K562 (cell line): ENCODE data around the gene MLH1. TPM values are rescaled to one million over a fixed set of nuclear protein-coding genes. Genes with fewer than 3 reads are reported as not detected.

Experiments
- ATAC-seq: fragments of 200-7000 bp; cut with Tn5 transposase; 3 replicates; pipeline ENCODE4 v1.9.1; 2020; ENCODE audit warnings: moderate library complexity
- BruUV-seq: library from RNA; stranded (reverse); fragments of 400-500 nt; replicated peaks from 2 replicates; lab custom pipeline; 2021; lab: Mats Ljungman, UMichigan
- CTCF ChIA-PET: fragments of 300-600 bp; formaldehyde crosslinking; extraction: SDS; loops from one replicate; lab custom pipeline; 2021; ENCODE audit warnings: low intra/inter-chr PET ratio; lab: Yijun Ruan, JAX
- POLR2A ChIA-PET: fragments of 300-600, 350-650 bp; sonication (Branson Sonifier 250); formaldehyde crosslinking; extraction: SDS; loops from one replicate; lab custom pipeline; 2021; ENCODE audit warnings: antibody characterized with exemption, inconsistent platforms; lab: Yijun Ruan, JAX
- DNase-seq, 4 experiments: peaks; one replicate each; pipeline versions ENCODE4 v3.0.0 to v3.0.0-alpha.2; 2011 to 2018; ENCODE audit warnings: low spot score in 3 of 4, mixed read lengths in 3 of 4; ENCODE audit errors: extremely low read depth in 1 of 4
- FAIRE-seq: peaks from 2 replicates; lab custom pipeline; 2011; peaks lifted over from hg19 to GRCh38; lab: Jason Lieb, UNC
- H2AFZ ChIP-seq: 2 replicates; pipeline ENCODE4 v1.6.0; 2011; ENCODE audit warnings: low read depth, low read length, control low read depth, inconsistent platforms
- H3K27ac ChIP-seq: fragments of 200-600 bp; 3 replicates; pipeline ENCODE4 v1.8.0; 2011; ENCODE audit warnings: low read depth, mild to moderate bottlenecking, control low read depth, inconsistent platforms, low read length, moderate library complexity, mixed read lengths; ENCODE audit errors: extremely low read depth
- H3K27me3 ChIP-seq, 2 experiments: fragments of 300-600 bp in 1 of 2; 2 replicates in 1 of 2; 3 replicates in 1 of 2; pipeline versions ENCODE4 v1.6.0 to v1.8.0; 2011; ENCODE audit warnings: inconsistent platforms in 2 of 2, low read length in 2 of 2, mild to moderate bottlenecking in 1 of 2, mixed read lengths in 1 of 2, moderate library complexity in 1 of 2; ENCODE audit not compliant: control insufficient read depth in 2 of 2, insufficient read depth in 2 of 2
- H3K36me3 ChIP-seq: fragments of 300-600 bp; 3 replicates; pipeline ENCODE4 v1.8.0; 2011; ENCODE audit warnings: mild to moderate bottlenecking, low read length, inconsistent platforms; ENCODE audit not compliant: control insufficient read depth, insufficient read depth
- H3K4me1 ChIP-seq, 2 experiments: fragments of 200-600 bp in 1 of 2; replicated peaks in 1 of 2; 2 replicates in 1 of 2; 3 replicates in 1 of 2; pipeline versions ENCODE4 v1.5.1 to v1.8.0; 2011; ENCODE audit warnings: inconsistent platforms in 2 of 2, low read length in 2 of 2, mild to moderate bottlenecking in 1 of 2, mixed read lengths in 1 of 2, moderate library complexity in 1 of 2; ENCODE audit not compliant: control insufficient read depth in 2 of 2, insufficient read depth in 2 of 2
- H3K4me2 ChIP-seq: 2 replicates; pipeline ENCODE4 v1.6.1; 2011; ENCODE audit warnings: low read length, control low read depth, inconsistent platforms, mixed read lengths; ENCODE audit not compliant: insufficient read depth
- H3K4me3 ChIP-seq: fragments of 200-600 bp; sonication (generic), shearing (Covaris generic); 2 replicates; pipeline ENCODE4 v1.5.1; 2016; ENCODE audit warnings: control low read depth, inconsistent platforms
- H3K79me2 ChIP-seq: fragments of 200-600 bp; 3 replicates; pipeline ENCODE4 v1.8.0; 2011; ENCODE audit warnings: low read length, inconsistent platforms; ENCODE audit not compliant: control insufficient read depth, insufficient read depth
- H3K9ac ChIP-seq, 2 experiments: 2 replicates each; pipeline versions ENCODE4 v1.6.0 to v1.6.1; 2011; ENCODE audit warnings: low read depth in 2 of 2, low read length in 2 of 2, control low read depth in 1 of 2, inconsistent platforms in 1 of 2, mild to moderate bottlenecking in 1 of 2, mixed read lengths in 1 of 2; ENCODE audit not compliant: insufficient read depth in 1 of 2
- H3K9me1 ChIP-seq: one replicate; pipeline ENCODE4 v1.6.0; 2011; ENCODE audit warnings: inconsistent platforms, mild to moderate bottlenecking, low read length, moderate library complexity; ENCODE audit not compliant: control insufficient read depth, insufficient read depth
- H3K9me3 ChIP-seq: replicated peaks from 2 replicates; pipeline ENCODE4 v1.5.1; 2011; ENCODE audit warnings: low read depth, low read length, inconsistent platforms; ENCODE audit not compliant: control insufficient read depth, insufficient read depth
- H4K20me1 ChIP-seq: replicated peaks from 2 replicates; pipeline ENCODE4 v1.6.1; 2011; ENCODE audit warnings: low read length, inconsistent platforms, mixed read lengths; ENCODE audit not compliant: control insufficient read depth, insufficient read depth
- CAMTA2 ChIP-seq: fragments of 250-450 bp; sonication (Bioruptor Pico); conservative IDR thresholded peaks from 2 replicates; pipeline ENCODE4 v1.5.1; 2022
- CBX2 ChIP-seq: fragments of 200-600 bp; sonication (generic); IDR thresholded peaks from one replicate; pipeline ENCODE4 v1.6.1; 2012; ENCODE audit warnings: mild to moderate bottlenecking, low read length, inconsistent platforms; ENCODE audit not compliant: insufficient read depth, poor library complexity, severe bottlenecking
- GTF2E2 ChIP-seq: fragments of 200-800 bp; sonication (Bioruptor generic); IDR thresholded peaks from 2 replicates; pipeline ENCODE4 v1.6.1; 2016; ENCODE audit warnings: missing genetic modification characterization, missing compliant biosample characterization
- HMG20A ChIP-seq: fragments of 450-650 bp; formaldehyde crosslinking; conservative IDR thresholded peaks from 2 replicates; pipeline ENCODE4 v1.4.0; 2020; ENCODE audit warnings: mild to moderate bottlenecking, mixed read lengths
- MBD1 ChIP-seq: fragments of 250-450 bp; sonication (Bioruptor Pico); IDR thresholded peaks from 2 replicates; pipeline ENCODE4 v1.8.0; 2022; ENCODE audit warnings: inconsistent platforms
- SIN3A ChIP-seq, 2 experiments: fragments of 150-350 bp in 1 of 2; IDR thresholded peaks; 2 replicates each; pipeline ENCODE4 v1.6.1; 2011 to 2016; ENCODE audit warnings: borderline replicate concordance in 2 of 2, low read depth in 2 of 2, low read length in 2 of 2, mild to moderate bottlenecking in 2 of 2, moderate library complexity in 2 of 2; ENCODE audit not compliant: control insufficient read depth in 1 of 2
- SMARCC2 ChIP-seq: fragments of 450-650 bp; IDR thresholded peaks from 2 replicates; pipeline ENCODE4 v1.6.1; 2017; ENCODE audit warnings: antibody characterized with exemption, moderate library complexity, mild to moderate bottlenecking, low read depth
- ZKSCAN3 ChIP-seq: fragments of 250-450 bp; sonication (Bioruptor Pico); IDR thresholded peaks from 2 replicates; pipeline ENCODE4 v1.4.0; 2020
- ZNF583 ChIP-seq: fragments of 250-450 bp; sonication (Bioruptor Pico); IDR thresholded peaks from 2 replicates; pipeline ENCODE4 v1.4.0; 2020
- WGBS: fragments of 100-300 bp; shearing (Covaris generic); methylation state at CpG from one replicate; pipeline ENCODE4 v1.1.6; 2016; ENCODE audit warnings: low coverage, mixed read lengths; ENCODE audit not compliant: insufficient coverage; ENCODE audit errors: missing lambda C conversion rate; 5-methylcytosine and 5-hydroxymethylcytosine counted together
- in situ Hi-C: fragments of 300-500 bp; cut with MboI; formaldehyde crosslinking; loops from 4 replicates; pipeline ENCODE4 v1.15.0; 2018; ENCODE audit warnings: inconsistent platforms, mixed read lengths
- intact Hi-C: fragments of 100-400 bp; cut with micrococcal nuclease; formaldehyde crosslinking; loops from 2 replicates; pipeline ENCODE4 v1.14.2; 2022
- polyA plus RNA-seq, 8 experiments: library from polyadenylated mRNA; depleted of rRNA in 4 of 8; stranded (reverse) in 5 of 8; unstranded in 3 of 8; fragments of >200 nt; fragmentation: Nextera tagmentation in 2 of 8; fragmentation: Illumina TruSeq in 1 of 8; extraction: Ambion mirVana in 2 of 8; extraction: Trizol in 1 of 8; gene quantifications; 2 replicates each; pipeline versions ENCODE4 v1.2.1 to v1.2.3, GENCODE V29; 2011 to 2014; ENCODE audit warnings: inconsistent platforms in 1 of 8, missing spikeins in 1 of 8
- total RNA-seq, 7 experiments: library from RNA; depleted of rRNA in 6 of 7; stranded (reverse); fragments of >200 nt in 6 of 7; fragmentation: Illumina TruSeq in 2 of 7; extraction: Trizol in 2 of 7; gene quantifications; 2 replicates each; pipeline versions ENCODE4 v1.2.1 to v1.2.3, GENCODE V29; 2011 to 2021; ENCODE audit warnings: low replicate concordance in 1 of 7
- TF ChIP-seq, protein P1 (sequence below): fragments of 450-650 bp; IDR thresholded peaks from 2 replicates; pipeline ENCODE4 v1.6.1; 2016; ENCODE audit warnings: antibody characterized with exemption

Gene MLH1
- total and polyA plus RNA-seq, 9 of the 15 experiments (the other 6 are each of a cell fraction or from before 2014, with no cell fraction given): 76.4 to 155 (median 117) TPM

- TF ChIP-seq CAMTA2 (CRISPR knock-in tag) (no peak), SIN3A (IDR thresholded peaks at IDR 0.05; ENCODE audit: borderline replicate concordance in 2 of 2, control insufficient read depth in 1 of 2, low read depth in 2 of 2, low read length in 2 of 2) (no peak), ZNF583 (CRISPR knock-in tag) (no peak), ZKSCAN3 (no peak), SMARCC2 (no peak), MBD1 (CRISPR knock-in tag) (no peak), CBX2 (no peak), GTF2E2 (tag) (no peak), HMG20A (CRISPR knock-in tag) (no peak)
These were observed 37.3 kb downstream of the MLH1 start (continued) for GRCh38 chr3:37030588-37030987.

DNA sequence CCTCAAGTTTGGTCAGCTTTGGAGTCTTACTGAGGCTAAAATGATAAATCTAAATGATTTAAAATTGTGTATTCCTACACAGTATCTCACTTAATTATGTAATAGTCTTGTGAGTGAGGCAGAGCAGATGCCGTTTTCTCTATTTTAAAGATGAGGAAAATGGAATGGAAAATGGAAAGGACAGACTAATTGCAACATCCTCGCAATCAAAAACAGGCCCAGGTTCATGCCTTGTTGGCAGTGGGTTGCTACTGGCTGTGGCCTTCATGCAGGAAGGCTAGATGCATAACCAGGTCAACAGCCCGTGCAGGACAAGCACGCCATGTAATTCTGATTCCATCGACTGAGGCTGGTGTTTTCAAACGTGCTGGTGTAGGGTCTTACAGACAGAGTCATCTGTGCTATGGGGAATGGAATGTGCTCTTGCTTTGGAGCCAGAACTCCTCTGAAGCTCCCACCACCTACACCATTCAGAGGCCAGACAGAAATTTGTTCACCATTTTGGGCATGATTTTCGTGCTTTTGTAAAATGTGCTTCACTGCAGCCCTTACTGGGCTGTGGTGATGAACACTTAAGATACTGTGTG is 37.9 kb downstream of the MLH1 start:
- peaks cover 2 to 4% of the 10 kb centered on the region in 2 experiments; a peak in 3 of 5 replicates for H3K4me1 ChIP-seq
- no peaks in the 10 kb centered on the region for H3K27me3 ChIP-seq
- no peak for ATAC-seq
- peaks cover under 1% of the 10 kb centered on the region for H3K9me3 ChIP-seq
- BruUV-seq: no TSS peak
- TF ChIP-seq, protein P1, sequence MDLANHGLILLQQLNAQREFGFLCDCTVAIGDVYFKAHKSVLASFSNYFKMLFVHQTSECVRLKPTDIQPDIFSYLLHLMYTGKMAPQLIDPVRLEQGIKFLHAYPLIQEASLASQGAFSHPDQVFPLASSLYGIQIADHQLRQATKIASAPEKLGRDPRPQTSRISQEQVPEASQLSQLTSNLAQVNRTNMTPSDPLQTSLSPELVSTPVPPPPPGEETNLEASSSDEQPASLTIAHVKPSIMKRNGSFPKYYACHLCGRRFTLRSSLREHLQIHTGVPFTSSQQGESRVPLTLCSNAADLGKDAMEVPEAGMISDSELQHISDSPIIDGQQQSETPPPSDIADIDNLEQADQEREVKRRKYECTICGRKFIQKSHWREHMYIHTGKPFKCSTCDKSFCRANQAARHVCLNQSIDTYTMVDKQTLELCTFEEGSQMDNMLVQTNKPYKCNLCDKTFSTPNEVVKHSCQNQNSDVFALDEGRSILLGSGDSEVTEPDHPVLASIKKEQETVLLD: no peak
- no peak overlapping the region for H3K27ac ChIP-seq
- WGBS: 86% methylated on average over 7 of the region's 7 CpGs
- no peak overlapping the region for H2AFZ ChIP-seq
- no peaks in the 10 kb centered on the region for H3K9me1 ChIP-seq
- peaks cover 95% of the 10 kb centered on the region for H3K36me3 ChIP-seq
- ChIA-PET POLR2A (interaction anchor here (0.6 kb wide), 1 partner anchor 10 kb away, joined by 3 read pairs; no protein-coding TSS in a partner anchor), CTCF (no interaction called here)
- H3K4me3 ChIP-seq: no peak overlapping the region
- no peaks in the 10 kb centered on the region for H4K20me1 ChIP-seq
- intact Hi-C loops (no loop called here), in situ Hi-C loops (no loop called here)
- FAIRE-seq: no peak
- H3K9ac ChIP-seq: no peak overlapping the region
- DNase-seq: no peak
- H3K4me2 ChIP-seq: no peak overlapping the region
- H3K79me2 ChIP-seq: no peaks in the 10 kb centered on the region
